Stimulated activated CD4-positive, alpha-beta T cell treated with anti-CD3 and anti-CD28 coated beads, Interleukin-2, amount 100 ng/mL, for 4 hours (primary cell): ENCODE results near the gene NIPSNAP2.
"Not testable (repeated sequence)": the region's sequence is repeated elsewhere in the genome, so short reads cannot be mapped to it uniquely, and the experiment has no call there.

Experiments
- DNase-seq: peaks from one replicate; pipeline ENCODE4 v3.0.0-alpha.2; 2020; ENCODE audit warnings: low read depth

The NIPSNAP2 gene

GRCh38 chr7:55975988-55976633 lies 11.7 kb downstream of the NIPSNAP2 start:
- no peak for DNase-seq

- no peak for DNase-seq
Measured at GRCh38 chr7:55977831-55978230, 13.4 kb downstream of the NIPSNAP2 start.

DNA sequence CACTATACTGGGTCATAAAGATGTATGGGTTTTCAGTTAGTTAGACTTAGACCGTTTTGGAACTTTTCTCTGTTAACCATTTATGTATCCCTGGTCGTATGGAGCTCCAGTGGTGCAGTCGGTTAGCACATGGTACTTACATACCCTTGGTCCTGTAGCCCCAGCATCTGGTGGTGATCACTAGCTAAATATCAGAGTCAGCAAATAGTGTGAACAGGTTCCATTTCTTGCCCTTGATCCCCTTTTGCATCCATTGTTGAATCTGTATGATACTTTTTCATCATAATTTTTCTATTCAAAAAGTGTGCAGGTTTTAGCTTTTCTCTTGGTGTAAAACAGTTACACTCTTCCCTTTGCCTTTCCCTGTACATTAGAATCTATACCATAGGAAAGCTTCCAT lies 15.9 kb downstream of the NIPSNAP2 start:
- DNase-seq: no peak

DNA sequence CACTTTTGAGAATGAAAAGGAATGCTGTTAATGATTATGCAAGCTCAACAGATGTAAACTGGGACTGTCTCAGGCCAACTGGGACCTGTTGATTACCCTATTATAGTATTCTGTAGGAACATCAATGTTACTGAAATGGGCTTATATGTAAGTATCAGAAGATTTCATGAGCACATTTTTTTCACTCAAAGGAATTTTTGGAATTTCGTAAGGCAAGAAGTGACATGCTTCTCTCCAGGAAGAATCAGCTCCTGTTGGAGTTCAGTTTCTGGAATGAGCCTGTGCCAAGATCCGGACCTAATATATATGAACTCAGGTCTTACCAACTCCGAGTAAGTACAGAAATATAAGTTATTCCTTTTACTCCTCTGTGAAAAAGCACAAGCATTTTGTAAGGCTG lies 19.2 kb downstream of the NIPSNAP2 start:
- no peak for DNase-seq

DNA sequence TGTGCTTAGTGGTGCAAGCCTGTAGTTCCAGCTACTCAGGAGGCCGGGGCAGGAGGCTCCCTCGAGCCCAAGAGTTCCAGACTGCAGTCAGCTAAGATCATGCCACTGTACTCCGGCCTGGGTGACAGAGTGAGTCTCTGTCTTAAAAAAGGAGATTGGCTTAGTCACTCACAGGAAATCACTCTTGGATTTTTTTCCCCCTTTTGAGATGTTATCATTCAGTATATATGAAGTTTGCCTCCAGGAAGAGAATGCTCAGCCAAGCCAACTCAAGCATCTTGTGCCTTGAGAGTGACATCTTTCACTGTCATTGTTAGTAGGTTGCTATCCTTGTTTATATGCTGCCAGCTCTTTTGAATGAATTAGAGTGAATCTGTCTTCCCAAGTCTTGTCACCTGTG lies 28.0 kb downstream of the NIPSNAP2 start:
- DNase-seq: no peak

DNA sequence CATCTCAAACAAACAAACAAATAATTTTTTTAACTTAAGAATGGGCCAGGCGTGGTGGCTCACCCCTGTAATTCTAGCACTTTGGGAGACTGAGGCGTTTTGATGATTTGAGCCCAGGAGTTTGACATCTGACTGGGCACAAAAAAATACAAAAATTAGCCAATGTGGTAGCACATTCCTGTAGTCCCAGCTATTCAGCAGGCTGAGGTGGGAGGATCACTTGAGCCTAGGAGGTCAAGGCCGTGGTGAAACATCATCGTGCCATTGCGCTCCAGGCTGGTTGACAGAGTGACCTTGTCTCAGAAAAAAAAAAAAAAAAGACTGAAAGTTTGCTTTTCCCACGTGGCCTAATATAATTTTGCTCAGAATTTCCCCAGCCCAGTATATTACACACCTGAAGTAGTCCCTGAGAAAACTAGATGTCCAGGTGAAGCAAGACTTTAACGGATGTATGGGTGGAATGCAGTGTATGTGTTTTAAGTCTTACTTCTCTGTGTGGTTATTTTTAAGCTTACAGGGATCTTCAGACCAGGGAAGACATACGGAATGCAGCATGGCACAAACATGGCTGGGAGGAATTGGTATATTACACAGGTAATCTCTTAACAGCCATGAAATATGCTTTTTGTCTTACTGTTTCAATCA lies 32.6 kb downstream of the NIPSNAP2 start:
- no peak for DNase-seq

DNA sequence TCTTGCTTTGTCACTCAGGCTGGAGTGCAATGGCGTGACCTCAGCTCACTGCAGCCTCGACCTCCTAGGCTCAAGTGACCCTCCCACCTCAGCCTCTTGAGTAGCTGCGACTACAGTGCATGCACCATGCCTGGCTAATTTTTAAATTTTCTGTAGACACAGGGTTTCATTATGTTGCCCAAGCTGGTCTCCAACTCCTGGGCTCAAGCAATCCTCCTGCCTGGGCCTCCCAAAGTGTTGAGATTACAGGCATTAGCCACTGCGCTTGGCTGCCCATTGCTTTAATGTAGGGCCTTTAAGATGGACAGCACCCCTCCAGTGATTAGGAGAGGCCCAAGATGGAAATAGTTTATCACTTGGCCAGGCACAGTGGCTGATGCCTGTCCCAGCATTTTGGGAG lies 39.4 kb downstream of the NIPSNAP2 start:
- no peak for DNase-seq

DNA sequence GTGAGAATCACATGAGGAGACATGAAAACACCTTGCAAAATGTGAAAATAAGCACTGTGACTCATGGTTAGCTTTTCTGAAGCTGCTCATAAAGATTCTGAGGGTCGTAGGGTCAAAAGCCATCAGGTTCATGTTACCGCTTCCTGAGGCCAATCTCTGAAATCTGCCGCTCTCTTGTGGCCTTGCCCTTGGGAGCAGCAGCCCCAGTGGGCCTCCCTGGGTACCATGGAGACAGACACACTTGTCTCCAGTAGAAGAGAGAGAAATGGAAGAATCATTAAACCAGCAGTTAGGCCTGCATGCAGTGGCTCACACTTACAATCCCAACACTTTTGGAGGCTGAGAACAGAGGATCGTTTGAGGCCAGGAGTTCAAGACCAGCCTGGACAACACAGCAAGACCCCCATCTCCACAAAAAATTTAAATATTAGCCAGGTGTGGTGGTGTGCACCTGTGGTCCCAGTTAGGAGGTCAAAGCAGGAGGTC lies 42.8 kb downstream of the NIPSNAP2 start:
- no peak for DNase-seq

DNA sequence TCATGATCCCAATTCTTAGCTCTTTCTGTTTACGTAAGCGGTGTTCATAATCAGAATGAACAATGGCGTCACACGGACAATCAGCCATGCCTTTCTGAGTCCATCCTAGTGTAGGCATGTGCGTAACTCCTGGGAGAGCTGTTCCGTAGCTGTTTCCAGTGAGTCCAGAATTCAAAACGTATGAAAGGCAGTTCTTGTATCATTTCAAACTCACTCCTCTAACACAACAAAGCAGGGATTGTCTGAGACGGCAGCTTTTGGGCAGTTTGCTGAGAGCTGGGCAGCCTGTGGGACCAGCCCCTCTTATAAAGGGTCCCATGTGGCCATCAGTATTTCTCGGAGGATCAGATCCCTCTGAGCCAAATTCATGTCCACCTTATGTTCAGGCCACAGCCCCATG lies 43.5 kb downstream of the NIPSNAP2 start:
- DNase-seq: no peak

GRCh38 chr7:56009695-56010094 lies 45.3 kb downstream of the NIPSNAP2 start:
- DNase-seq: no peak

DNA sequence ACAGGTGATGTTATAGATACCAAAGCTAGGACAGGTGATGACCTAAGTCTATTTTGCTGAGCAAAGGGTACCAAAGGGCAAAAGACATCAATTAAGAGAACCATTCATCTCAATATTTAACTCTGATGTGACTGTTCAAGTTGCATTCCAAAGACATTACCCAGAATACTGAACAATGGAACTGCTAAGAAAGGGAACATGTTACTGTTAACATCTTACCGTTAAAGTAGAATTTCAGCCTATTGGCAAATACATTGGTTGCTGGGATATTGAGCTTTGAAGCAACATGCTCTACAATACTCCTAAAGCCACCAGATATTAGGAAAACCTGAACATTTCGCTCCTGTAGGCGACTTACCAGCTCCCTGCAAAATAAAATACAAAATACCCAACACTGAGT lies 52.6 kb downstream of the NIPSNAP2 start:
- DNase-seq: not testable (repeated sequence)

DNA sequence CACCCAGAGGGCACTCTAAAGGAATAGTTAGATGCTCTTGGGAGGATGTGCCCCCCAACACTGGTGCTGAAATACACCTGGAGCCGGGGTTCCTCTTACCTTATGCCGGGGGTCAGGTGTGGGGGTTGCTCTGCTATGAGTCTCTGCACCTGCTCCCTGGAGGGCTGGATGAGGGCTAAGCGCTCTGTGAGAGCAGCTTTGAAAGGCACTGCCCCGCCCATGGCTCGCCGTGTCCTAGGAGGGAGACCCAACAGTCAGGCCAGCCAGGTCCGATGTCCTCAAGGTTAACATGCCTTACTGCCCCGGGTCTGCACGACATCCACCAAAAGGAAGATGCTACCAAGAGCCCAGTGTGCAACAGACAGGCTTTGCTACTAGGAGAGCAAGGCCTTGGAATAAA lies 55.1 kb downstream of the NIPSNAP2 start:
- no peak for DNase-seq

GRCh38 chr7:56023500-56023899 lies 59.1 kb downstream of the NIPSNAP2 start:
- no peak for DNase-seq

- no peak for DNase-seq
Measured at GRCh38 chr7:56026538-56026937, 62.2 kb downstream of the NIPSNAP2 start.

- no peak for DNase-seq
Measured at GRCh38 chr7:56028942-56029630, 64.7 kb downstream of the NIPSNAP2 start.

- no peak for DNase-seq
Measured at GRCh38 chr7:56030340-56030739, 66.0 kb downstream of the NIPSNAP2 start.

- DNase-seq: not testable (repeated sequence)
Measured at GRCh38 chr7:56031556-56031955, 67.2 kb downstream of the NIPSNAP2 start.

- DNase-seq: not testable (repeated sequence)
Measured at GRCh38 chr7:56032578-56032977, 68.2 kb downstream of the NIPSNAP2 start.

- peak; percentile 60 for DNase-seq
Measured at GRCh38 chr7:56033671-56034432, 69.5 kb downstream of the NIPSNAP2 start.

DNA sequence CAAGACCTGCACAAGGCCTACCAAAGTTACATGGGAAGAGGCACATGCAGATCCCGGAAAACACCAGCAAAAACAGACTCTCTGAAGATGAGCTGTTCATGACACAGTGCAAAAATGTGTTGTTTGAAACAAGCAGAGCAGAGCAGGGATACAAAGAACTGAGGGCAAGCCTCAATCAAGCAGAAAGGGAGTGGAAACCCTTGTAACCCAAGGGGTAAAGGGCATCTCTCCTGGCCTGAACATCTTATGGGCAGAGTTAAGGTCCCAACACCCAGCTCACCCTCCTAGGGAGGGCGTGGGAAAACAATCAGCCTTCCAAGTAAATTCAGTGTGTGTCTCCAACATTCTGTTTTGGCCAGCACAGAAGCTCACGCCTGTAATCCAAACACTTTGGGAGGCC lies 76.3 kb downstream of the NIPSNAP2 start:
- no peak for DNase-seq

DNA sequence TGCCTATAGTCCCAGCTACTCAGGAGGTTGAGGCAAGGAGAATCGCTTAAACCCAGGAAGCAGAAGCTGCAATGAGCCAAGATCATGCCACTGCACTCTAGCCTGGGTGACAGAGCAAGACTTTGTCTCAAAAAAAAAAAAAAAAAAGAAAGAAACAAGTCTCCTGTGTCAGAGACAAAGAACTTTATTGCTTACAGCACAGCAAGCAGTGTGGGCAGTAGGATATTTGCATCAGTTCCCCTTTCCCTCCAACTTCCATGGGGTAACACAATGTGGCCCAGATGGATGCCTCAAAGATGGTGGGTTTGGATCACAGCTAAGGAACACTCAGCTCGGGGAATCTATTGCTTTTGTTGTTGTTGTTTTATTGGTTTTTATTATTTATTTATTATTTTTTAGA lies 81.4 kb downstream of the NIPSNAP2 start:
- DNase-seq: not testable (repeated sequence)

DNA sequence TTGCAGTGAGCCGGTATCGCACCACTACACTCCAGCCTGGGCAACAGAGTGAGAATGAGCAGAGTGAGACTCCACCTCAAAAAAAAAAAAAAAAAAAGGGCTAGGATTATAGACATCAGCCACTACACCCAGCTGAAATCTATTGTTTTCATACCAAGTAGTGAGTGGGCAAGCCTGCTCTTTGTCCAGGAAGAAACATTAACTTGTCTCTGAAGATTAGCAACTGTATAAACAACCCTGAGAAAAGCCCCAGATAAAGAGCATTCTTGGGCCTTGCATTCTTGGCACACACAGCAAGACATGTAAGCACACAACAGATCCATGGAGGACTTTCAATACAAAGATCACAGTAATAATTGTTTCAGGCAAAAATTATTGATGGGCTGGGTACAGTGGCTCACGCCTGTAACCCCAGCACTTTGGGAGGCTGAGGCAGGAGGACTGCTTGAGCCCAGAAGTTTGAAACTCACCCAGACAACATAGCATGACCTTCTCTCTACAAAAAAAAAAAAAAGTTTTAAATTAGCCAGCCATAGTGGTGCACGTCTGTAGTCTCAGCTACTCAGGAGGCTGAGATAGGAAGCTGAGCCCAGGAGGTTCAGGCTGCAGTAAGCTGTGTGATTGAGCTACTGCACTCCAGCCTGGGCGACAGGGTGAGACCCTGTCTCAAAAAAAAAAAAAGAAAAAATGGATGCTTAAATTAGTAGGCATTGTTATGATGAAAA lies 82.5 kb downstream of the NIPSNAP2 start:
- DNase-seq: no peak
